ENCODE measurements around the gene CRB2. TPM values are rescaled to one million over a fixed set of nuclear protein-coding genes. Genes with fewer than 3 reads are reported as not detected.

The CRB2 gene
- total RNA-seq, 2 experiments from 2014 or later: 0.09 TPM; not detected in 1

GRCh38 chr9:123370526-123371227, 14.7 kb downstream of the CRB2 start:
- Mint-ChIP-seq H3K4me3 (no peak overlapping the region), H3K9me3 (no peaks in the 10 kb centered on the region), H3K27ac (no peak overlapping the region), H3K36me3 (ENCODE audit: low read depth) (no peaks in the 10 kb centered on the region), H3K4me1 (ENCODE audit: low read depth) (no peaks in the 10 kb centered on the region), H3K27me3 (peaks cover 44% of the 10 kb centered on the region)
- TF ChIP-seq CTCF (IDR thresholded peaks at IDR 0.05): no peak
- intact Hi-C loops (cut with micrococcal nuclease): no loop called here
- ATAC-seq (no peak), DNase-seq (no peak)
- POLR2A ChIA-PET: no interaction called here
- CTCF ChIA-PET: interaction anchor here (1.2 kb wide), 1 partner anchor 17 kb away, joined by 5 read pairs; no protein-coding TSS in a partner anchor

- ChIA-PET POLR2A (no interaction called here), CTCF (interaction anchor here (1.2 kb wide), 1 partner anchor 17 kb away, joined by 5 read pairs; no protein-coding TSS in a partner anchor)
- Mint-ChIP-seq H3K4me3 (no peak overlapping the region), H3K36me3 (ENCODE audit: low read depth) (no peaks in the 10 kb centered on the region), H3K9me3 (no peaks in the 10 kb centered on the region), H3K27me3 (peaks cover 44% of the 10 kb centered on the region), H3K4me1 (ENCODE audit: low read depth) (no peaks in the 10 kb centered on the region), H3K27ac (no peak overlapping the region)
- TF ChIP-seq CTCF (IDR thresholded peaks at IDR 0.05): no peak
- DNase-seq (no peak), ATAC-seq (no peak)
- intact Hi-C loops (cut with micrococcal nuclease): no loop called here
Measured at GRCh38 chr9:123371228-123371584, 15.2 kb downstream of the CRB2 start.

DNA sequence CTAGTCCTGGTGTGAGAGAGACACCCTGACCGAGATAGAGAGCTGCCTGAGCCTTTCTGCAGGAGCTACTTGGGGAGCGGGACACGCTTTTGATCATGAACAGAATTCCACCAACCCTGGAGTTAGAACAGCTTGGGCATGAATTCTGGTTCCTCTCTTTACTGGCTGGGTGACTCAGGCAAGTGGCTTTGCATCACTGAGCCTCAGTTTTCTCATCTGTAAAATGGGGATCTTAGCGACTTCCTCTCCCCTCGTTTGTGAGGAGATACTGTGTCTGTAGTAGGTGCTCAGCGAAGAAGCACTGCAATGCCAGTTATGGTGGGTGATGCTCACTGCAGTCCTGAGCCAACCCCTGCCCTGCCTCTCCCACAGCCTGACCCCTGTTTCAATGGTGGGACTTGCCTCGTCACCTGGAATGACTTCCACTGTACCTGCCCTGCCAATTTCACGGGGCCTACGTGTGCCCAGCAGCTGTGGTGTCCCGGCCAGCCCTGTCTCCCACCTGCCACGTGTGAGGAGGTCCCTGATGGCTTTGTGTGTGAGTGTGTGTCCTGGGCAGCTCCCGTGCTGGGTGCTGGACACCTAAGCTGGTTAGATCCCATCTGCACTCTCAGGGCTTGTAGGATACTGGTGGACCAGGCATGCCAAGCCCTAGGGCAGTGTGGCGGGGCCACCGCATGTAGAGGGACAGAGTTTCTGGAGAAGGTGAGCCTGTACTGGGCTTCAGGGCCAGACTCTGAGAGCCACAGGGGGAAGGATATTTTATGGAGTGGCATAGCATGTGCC, 16.0 kb downstream of the CRB2 start:
- POLR2A ChIA-PET: no interaction called here
- Mint-ChIP-seq H3K9me3 (no peaks in the 10 kb centered on the region), H3K4me1 (ENCODE audit: low read depth) (no peaks in the 10 kb centered on the region), H3K27me3 (peaks cover 46% of the 10 kb centered on the region), H3K36me3 (ENCODE audit: low read depth) (no peaks in the 10 kb centered on the region), H3K4me3 (no peak overlapping the region), H3K27ac (no peak overlapping the region)
- CTCF ChIA-PET: interaction anchor here (0.6 to 1.2 kb wide), 2 partner anchors 14 to 18 kb away, joined by 5 read pairs; no protein-coding TSS in a partner anchor
- intact Hi-C loops (cut with micrococcal nuclease): no loop called here
- ATAC-seq: no peak
- DNase-seq: no peak
- TF ChIP-seq CTCF (IDR thresholded peaks at IDR 0.05): no peak

DNA sequence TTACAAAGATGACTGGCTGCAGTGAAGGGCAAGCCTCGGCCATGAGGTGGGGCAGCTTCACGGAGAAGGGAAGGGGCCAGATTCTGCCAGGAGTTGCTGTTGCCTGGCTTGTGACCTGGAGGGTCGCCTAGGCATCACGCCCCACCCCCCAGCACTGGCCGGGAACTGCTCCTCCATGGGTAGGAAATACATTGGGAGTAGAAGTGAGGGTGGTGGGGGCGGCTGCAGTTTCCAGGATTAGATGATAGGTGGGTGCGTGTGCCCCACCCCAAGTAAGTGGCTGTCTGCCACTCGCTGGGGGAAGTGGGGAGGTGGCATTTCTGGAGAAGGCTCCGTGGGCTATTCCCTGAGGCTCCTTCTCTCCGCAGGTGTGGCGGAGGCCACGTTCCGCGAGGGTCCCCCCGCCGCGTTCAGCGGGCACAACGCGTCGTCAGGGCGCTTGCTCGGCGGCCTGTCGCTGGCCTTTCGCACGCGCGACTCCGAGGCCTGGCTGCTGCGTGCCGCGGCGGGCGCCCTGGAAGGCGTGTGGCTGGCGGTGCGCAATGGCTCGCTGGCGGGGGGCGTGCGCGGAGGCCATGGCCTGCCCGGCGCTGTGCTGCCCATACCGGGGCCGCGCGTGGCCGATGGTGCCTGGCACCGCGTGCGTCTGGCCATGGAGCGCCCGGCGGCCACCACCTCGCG, 16.9 kb downstream of the CRB2 start:
- H3K9me3 Mint-ChIP-seq: no peaks in the 10 kb centered on the region
- ChIA-PET CTCF (no interaction called here), POLR2A (no interaction called here)
- DNase-seq (no peak), ATAC-seq (no peak)
- no peaks in the 10 kb centered on the region for H3K4me1 Mint-ChIP-seq (ENCODE audit: low read depth)
- intact Hi-C loops (cut with micrococcal nuclease): no loop called here
- no peak for TF ChIP-seq CTCF (IDR thresholded peaks at IDR 0.05)
- no peak overlapping the region for H3K4me3 Mint-ChIP-seq
- H3K36me3 Mint-ChIP-seq (ENCODE audit: low read depth): no peaks in the 10 kb centered on the region
- H3K27me3 Mint-ChIP-seq: peaks cover 46% of the 10 kb centered on the region
- no peak overlapping the region for H3K27ac Mint-ChIP-seq
